ENCODE data around the gene MAFB. TPM values are rescaled to one million over a fixed set of nuclear protein-coding genes. Genes with fewer than 3 reads are reported as not detected.

The MAFB gene
- total and polyA plus RNA-seq, 9 of the 15 experiments (the other 6 are each of a cell fraction or from before 2014, with no cell fraction given), result 0.04 TPM; not detected in 8

- TF ChIP-seq EP300 (IDR thresholded peaks at IDR 0.05; ENCODE audit: low read length) (no peak), TAF15 (IDR thresholded peaks at IDR 0.05; ENCODE audit: low read depth, low read length) (no peak), NBN (IDR thresholded peaks at IDR 0.05; ENCODE audit: low read depth) (no peak), DACH1 (IDR thresholded peaks at IDR 0.05; ENCODE audit: partially characterized antibody) (peak; percentile 89), ZNF175 (CRISPR knock-in tag; IDR thresholded peaks at IDR 0.05; ENCODE audit: low read depth) (no peak), ZBTB9 (CRISPR knock-in tag; IDR thresholded peaks at IDR 0.05) (no peak), ZBTB2 (IDR thresholded peaks at IDR 0.05) (peak; percentile 56; the same call in 1 of the 2 replicates), PHB2 (IDR thresholded peaks at IDR 0.05; ENCODE audit: low read depth) (no peak), PRPF4 (IDR thresholded peaks at IDR 0.05; ENCODE audit: insufficient read depth, low read depth, low read length, poor library complexity, severe bottlenecking) (no peak)
- TF ChIP-seq, protein P1, sequence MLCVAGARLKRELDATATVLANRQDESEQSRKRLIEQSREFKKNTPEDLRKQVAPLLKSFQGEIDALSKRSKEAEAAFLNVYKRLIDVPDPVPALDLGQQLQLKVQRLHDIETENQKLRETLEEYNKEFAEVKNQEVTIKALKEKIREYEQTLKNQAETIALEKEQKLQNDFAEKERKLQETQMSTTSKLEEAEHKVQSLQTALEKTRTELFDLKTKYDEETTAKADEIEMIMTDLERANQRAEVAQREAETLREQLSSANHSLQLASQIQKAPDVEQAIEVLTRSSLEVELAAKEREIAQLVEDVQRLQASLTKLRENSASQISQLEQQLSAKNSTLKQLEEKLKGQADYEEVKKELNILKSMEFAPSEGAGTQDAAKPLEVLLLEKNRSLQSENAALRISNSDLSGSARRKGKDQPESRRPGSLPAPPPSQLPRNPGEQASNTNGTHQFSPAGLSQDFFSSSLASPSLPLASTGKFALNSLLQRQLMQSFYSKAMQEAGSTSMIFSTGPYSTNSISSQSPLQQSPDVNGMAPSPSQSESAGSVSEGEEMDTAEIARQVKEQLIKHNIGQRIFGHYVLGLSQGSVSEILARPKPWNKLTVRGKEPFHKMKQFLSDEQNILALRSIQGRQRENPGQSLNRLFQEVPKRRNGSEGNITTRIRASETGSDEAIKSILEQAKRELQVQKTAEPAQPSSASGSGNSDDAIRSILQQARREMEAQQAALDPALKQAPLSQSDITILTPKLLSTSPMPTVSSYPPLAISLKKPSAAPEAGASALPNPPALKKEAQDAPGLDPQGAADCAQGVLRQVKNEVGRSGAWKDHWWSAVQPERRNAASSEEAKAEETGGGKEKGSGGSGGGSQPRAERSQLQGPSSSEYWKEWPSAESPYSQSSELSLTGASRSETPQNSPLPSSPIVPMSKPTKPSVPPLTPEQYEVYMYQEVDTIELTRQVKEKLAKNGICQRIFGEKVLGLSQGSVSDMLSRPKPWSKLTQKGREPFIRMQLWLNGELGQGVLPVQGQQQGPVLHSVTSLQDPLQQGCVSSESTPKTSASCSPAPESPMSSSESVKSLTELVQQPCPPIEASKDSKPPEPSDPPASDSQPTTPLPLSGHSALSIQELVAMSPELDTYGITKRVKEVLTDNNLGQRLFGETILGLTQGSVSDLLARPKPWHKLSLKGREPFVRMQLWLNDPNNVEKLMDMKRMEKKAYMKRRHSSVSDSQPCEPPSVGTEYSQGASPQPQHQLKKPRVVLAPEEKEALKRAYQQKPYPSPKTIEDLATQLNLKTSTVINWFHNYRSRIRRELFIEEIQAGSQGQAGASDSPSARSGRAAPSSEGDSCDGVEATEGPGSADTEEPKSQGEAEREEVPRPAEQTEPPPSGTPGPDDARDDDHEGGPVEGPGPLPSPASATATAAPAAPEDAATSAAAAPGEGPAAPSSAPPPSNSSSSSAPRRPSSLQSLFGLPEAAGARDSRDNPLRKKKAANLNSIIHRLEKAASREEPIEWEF (CRISPR knock-in tag; IDR thresholded peaks at IDR 0.05), result 0 out of 2 replicates have a peak, but pooled peaks have one; percentile 29
- TF ChIP-seq, protein P2, sequence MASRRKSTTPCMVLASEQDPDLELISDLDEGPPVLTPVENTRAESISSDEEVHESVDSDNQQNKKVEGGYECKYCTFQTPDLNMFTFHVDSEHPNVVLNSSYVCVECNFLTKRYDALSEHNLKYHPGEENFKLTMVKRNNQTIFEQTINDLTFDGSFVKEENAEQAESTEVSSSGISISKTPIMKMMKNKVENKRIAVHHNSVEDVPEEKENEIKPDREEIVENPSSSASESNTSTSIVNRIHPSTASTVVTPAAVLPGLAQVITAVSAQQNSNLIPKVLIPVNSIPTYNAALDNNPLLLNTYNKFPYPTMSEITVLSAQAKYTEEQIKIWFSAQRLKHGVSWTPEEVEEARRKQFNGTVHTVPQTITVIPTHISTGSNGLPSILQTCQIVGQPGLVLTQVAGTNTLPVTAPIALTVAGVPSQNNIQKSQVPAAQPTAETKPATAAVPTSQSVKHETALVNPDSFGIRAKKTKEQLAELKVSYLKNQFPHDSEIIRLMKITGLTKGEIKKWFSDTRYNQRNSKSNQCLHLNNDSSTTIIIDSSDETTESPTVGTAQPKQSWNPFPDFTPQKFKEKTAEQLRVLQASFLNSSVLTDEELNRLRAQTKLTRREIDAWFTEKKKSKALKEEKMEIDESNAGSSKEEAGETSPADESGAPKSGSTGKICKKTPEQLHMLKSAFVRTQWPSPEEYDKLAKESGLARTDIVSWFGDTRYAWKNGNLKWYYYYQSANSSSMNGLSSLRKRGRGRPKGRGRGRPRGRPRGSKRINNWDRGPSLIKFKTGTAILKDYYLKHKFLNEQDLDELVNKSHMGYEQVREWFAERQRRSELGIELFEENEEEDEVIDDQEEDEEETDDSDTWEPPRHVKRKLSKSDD (conservative IDR thresholded peaks at IDR 0.05; ENCODE audit: low read length), result no peak
Measured at GRCh38 chr20:40677343-40677924, 11.6 kb downstream of the MAFB start (continued).
